ENCODE results near the gene TBCD.
A peak's percentile ranks its signal among the peaks of the same experiment; 100 is the strongest.

The TBCD gene

GRCh38 chr17:82751571-82752370, at the start of gene TBCD:
Gene TBCD (plus strand): TSS chr17:82752065. CDS start chr17:82752194, 129 bp downstream.
- peak; percentile 68 for DNase-seq (ENCODE audit: extremely low read depth, low read depth)
- TF ChIP-seq, protein P1, sequence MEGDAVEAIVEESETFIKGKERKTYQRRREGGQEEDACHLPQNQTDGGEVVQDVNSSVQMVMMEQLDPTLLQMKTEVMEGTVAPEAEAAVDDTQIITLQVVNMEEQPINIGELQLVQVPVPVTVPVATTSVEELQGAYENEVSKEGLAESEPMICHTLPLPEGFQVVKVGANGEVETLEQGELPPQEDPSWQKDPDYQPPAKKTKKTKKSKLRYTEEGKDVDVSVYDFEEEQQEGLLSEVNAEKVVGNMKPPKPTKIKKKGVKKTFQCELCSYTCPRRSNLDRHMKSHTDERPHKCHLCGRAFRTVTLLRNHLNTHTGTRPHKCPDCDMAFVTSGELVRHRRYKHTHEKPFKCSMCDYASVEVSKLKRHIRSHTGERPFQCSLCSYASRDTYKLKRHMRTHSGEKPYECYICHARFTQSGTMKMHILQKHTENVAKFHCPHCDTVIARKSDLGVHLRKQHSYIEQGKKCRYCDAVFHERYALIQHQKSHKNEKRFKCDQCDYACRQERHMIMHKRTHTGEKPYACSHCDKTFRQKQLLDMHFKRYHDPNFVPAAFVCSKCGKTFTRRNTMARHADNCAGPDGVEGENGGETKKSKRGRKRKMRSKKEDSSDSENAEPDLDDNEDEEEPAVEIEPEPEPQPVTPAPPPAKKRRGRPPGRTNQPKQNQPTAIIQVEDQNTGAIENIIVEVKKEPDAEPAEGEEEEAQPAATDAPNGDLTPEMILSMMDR (IDR thresholded peaks at IDR 0.05; ENCODE audit: low read depth, low read length), result no peak

- TF ChIP-seq, protein P1 (IDR thresholded peaks at IDR 0.05; ENCODE audit: low read depth, low read length), result no peak
- DNase-seq (ENCODE audit: extremely low read depth, low read depth), result no peak
Observed at GRCh38 chr17:82702231-82702927, 49.5 kb upstream of the TBCD start.

DNA sequence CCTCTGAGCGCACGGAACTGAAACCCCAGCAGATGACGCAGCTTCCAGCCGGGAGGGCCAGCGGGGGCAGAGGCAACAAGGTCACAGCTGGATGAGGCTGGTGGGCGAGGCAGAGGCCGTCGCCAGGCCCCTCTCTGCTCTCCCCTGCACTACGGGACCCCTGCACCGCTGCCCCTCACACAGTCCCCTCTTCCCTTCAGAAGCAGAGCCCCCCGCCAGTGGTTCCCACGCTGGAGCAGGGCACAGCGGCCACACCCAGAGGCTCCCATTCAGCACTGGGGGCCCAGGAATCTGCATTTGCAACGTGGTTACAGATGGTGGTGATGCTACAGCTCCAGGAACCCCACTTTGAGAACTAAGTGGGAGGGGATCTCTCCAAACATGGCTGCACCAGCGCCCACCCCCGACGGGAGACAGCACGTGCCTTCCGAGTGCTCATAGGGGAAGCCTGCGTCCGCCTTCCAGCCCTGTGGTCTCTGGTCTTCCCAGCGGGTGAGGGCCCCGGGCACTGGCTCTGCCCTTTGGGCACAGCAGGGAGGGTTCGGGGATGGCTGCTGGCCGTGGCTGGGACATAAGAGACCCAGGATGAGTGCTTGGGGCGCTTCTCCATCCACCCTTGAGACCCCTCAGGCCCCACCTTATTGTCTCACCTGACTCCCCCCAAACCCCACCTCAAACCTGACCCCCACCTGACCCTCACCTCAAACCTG, 48.7 kb upstream of the TBCD start:
- DNase-seq (ENCODE audit: extremely low read depth, low read depth), result no peak
- TF ChIP-seq, protein P1 (IDR thresholded peaks at IDR 0.05; ENCODE audit: low read depth, low read length), result no peak

GRCh38 chr17:82703935-82704865, 47.7 kb upstream of the TBCD start:
- TF ChIP-seq, protein P1 (IDR thresholded peaks at IDR 0.05; ENCODE audit: low read depth, low read length), result no peak

GRCh38 chr17:82704886-82705285, 47.0 kb upstream of the TBCD start:
- no peak for DNase-seq (ENCODE audit: extremely low read depth, low read depth)
- TF ChIP-seq, protein P1 (IDR thresholded peaks at IDR 0.05; ENCODE audit: low read depth, low read length), result no peak

More at GRCh38 chr17:82703935-82704865, 47.7 kb upstream of the TBCD start:
- DNase-seq (ENCODE audit: extremely low read depth, low read depth), result no peak

GRCh38 chr17:82705756-82706155, 46.1 kb upstream of the TBCD start:
- TF ChIP-seq, protein P1 (IDR thresholded peaks at IDR 0.05; ENCODE audit: low read depth, low read length), result no peak
- no peak for DNase-seq (ENCODE audit: extremely low read depth, low read depth)

Data from AG09319 (cell line).